ENCODE measurements around the gene ADCY2.
A peak's percentile ranks its signal among the peaks of the same experiment; 100 is the strongest.

ADCY2 gene

GRCh38 chr5:7868427-7868772, 472.5 kb downstream of the ADCY2 start:
- Histone ChIP-seq H3K79me2 (ENCODE audit: control insufficient read depth, insufficient read depth, low read length) (peaks cover 36% of the 10 kb centered on the region), H4K5ac (ENCODE audit: low read length) (no peak overlapping the region), H2AK5ac (ENCODE audit: low read length) (no peak overlapping the region), H3K9ac (ENCODE audit: low read length) (peak overlapping the region; percentile 68), H3K23ac (ENCODE audit: low read length) (no peak overlapping the region), H3K79me1 (ENCODE audit: low read length) (peaks cover 15% of the 10 kb centered on the region), H3K18ac (ENCODE audit: low read length) (peak overlapping the region; percentile 94), H3K4ac (ENCODE audit: low read depth, low read length) (peak overlapping the region; percentile 78), H3K36me3 (ENCODE audit: control insufficient read depth, insufficient read depth, low read length) (no peaks in the 10 kb centered on the region), H3K56ac (ENCODE audit: low read length) (peak overlapping the region; percentile 86), H2BK120ac (ENCODE audit: low read depth, low read length) (no peak overlapping the region), H4K8ac (ENCODE audit: low read depth, low read length) (no peak overlapping the region), H3K4me3 (ENCODE audit: low read length) (peak overlapping the region; percentile 66), H3K4me2 (ENCODE audit: low read length) (peak overlapping the region; percentile 84), H2BK15ac (replicated peaks; ENCODE audit: low read depth) (no peak overlapping the region), H3K4me1 (ENCODE audit: control insufficient read depth, low read depth, low read length) (no peaks in the 10 kb centered on the region), H3K27me3 (ENCODE audit: insufficient read depth, low read length, poor library complexity) (no peaks in the 10 kb centered on the region), H2BK5ac (ENCODE audit: low read length) (no peak overlapping the region), H3K27ac (ENCODE audit: low read depth, low read length) (no peak overlapping the region)
- DNase-seq, result no peak
- no CpG with 5 or more reads among the region's 8 CpGs for WGBS (ENCODE audit: extremely low coverage, insufficient coverage, low lambda C conversion rate)

GRCh38 chr5:7868773-7869473, 473.0 kb downstream of the ADCY2 start, which contains the start of the genes FASTKD3 and MTRR:
FASTKD3 (minus strand) TSS chr5:7869031; CDS start chr5:7868083, 948 bp downstream.
MTRR (plus strand) TSS chr5:7869148; CDS start chr5:7870795, 1,647 bp downstream.
- Histone ChIP-seq H2BK15ac (replicated peaks; ENCODE audit: low read depth) (no peak within 1 kb of the TSS), H3K79me2 (ENCODE audit: control insufficient read depth, insufficient read depth, low read length) (peaks cover 41% of the 10 kb centered on the region), H3K27me3 (ENCODE audit: insufficient read depth, low read length, poor library complexity) (no peaks in the 10 kb centered on the region), H3K4me1 (ENCODE audit: control insufficient read depth, low read depth, low read length) (no peaks in the 10 kb centered on the region), H3K18ac (ENCODE audit: low read length) (peak within 1 kb of the TSS; percentile 94), H3K56ac (ENCODE audit: low read length) (peak within 1 kb of the TSS; percentile 92), H2AK5ac (ENCODE audit: low read length) (no peak within 1 kb of the TSS), H3K27ac (ENCODE audit: low read depth, low read length) (peak within 1 kb of the TSS; percentile 31), H3K4me3 (ENCODE audit: low read length) (peak within 1 kb of the TSS; percentile 95), H2BK5ac (ENCODE audit: low read length) (no peak within 1 kb of the TSS), H3K9ac (ENCODE audit: low read length) (peak within 1 kb of the TSS; percentile 93), H3K79me1 (ENCODE audit: low read length) (peaks cover 15% of the 10 kb centered on the region), H3K4me2 (ENCODE audit: low read length) (peak within 1 kb of the TSS; percentile 86), H4K5ac (ENCODE audit: low read length) (no peak within 1 kb of the TSS), H3K4ac (ENCODE audit: low read depth, low read length) (peak within 1 kb of the TSS; percentile 78), H2BK120ac (ENCODE audit: low read depth, low read length) (no peak within 1 kb of the TSS), H3K23ac (ENCODE audit: low read length) (no peak within 1 kb of the TSS), H3K36me3 (ENCODE audit: control insufficient read depth, insufficient read depth, low read length) (no peaks in the 10 kb centered on the region), H4K8ac (ENCODE audit: low read depth, low read length) (peak within 1 kb of the TSS; percentile 97)
- no CpG with 5 or more reads among the region's 83 CpGs for WGBS (ENCODE audit: extremely low coverage, insufficient coverage, low lambda C conversion rate)
- peak; percentile 92 for DNase-seq

- Histone ChIP-seq H3K36me3 (ENCODE audit: control insufficient read depth, insufficient read depth, low read length) (no peaks in the 10 kb centered on the region), H3K4ac (ENCODE audit: low read depth, low read length) (peak overlapping the region; percentile 41), H3K56ac (ENCODE audit: low read length) (peak overlapping the region; percentile 92), H4K5ac (ENCODE audit: low read length) (no peak overlapping the region), H2BK5ac (ENCODE audit: low read length) (no peak overlapping the region), H3K9ac (ENCODE audit: low read length) (peak overlapping the region; percentile 93), H3K18ac (ENCODE audit: low read length) (peak overlapping the region; percentile 75), H3K4me1 (ENCODE audit: control insufficient read depth, low read depth, low read length) (no peaks in the 10 kb centered on the region), H3K27ac (ENCODE audit: low read depth, low read length) (peak overlapping the region; percentile 31), H4K8ac (ENCODE audit: low read depth, low read length) (peak overlapping the region; percentile 97), H3K79me1 (ENCODE audit: low read length) (peaks cover 15% of the 10 kb centered on the region), H2AK5ac (ENCODE audit: low read length) (no peak overlapping the region), H3K79me2 (ENCODE audit: control insufficient read depth, insufficient read depth, low read length) (peaks cover 42% of the 10 kb centered on the region), H3K23ac (ENCODE audit: low read length) (no peak overlapping the region), H2BK120ac (ENCODE audit: low read depth, low read length) (no peak overlapping the region), H3K4me2 (ENCODE audit: low read length) (peak overlapping the region; percentile 86), H3K4me3 (ENCODE audit: low read length) (peak overlapping the region; percentile 95), H3K27me3 (ENCODE audit: insufficient read depth, low read length, poor library complexity) (no peaks in the 10 kb centered on the region), H2BK15ac (replicated peaks; ENCODE audit: low read depth) (no peak overlapping the region)
- 100% methylated on average over 3 of the region's 41 CpGs for WGBS (ENCODE audit: extremely low coverage, insufficient coverage, low lambda C conversion rate)
- no peak for DNase-seq
These were observed 473.7 kb downstream of the ADCY2 start for GRCh38 chr5:7869474-7870136.

GRCh38 chr5:7871653-7872052, 475.7 kb downstream of the ADCY2 start:
- peaks cover 19% of the 10 kb centered on the region for H3K79me1 ChIP-seq (ENCODE audit: low read length)
- no peak overlapping the region for H3K4me2 ChIP-seq (ENCODE audit: low read length)
- no peak overlapping the region for H3K4me3 ChIP-seq (ENCODE audit: low read length)
- no peak overlapping the region for H3K4ac ChIP-seq (ENCODE audit: low read depth, low read length)
- H3K56ac ChIP-seq (ENCODE audit: low read length), result no peak overlapping the region
- H3K79me2 ChIP-seq (ENCODE audit: control insufficient read depth, insufficient read depth, low read length), result peaks cover 42% of the 10 kb centered on the region
- H2BK15ac ChIP-seq (replicated peaks; ENCODE audit: low read depth), result no peak overlapping the region
- no CpG with 5 or more reads among the region's 2 CpGs for WGBS (ENCODE audit: extremely low coverage, insufficient coverage, low lambda C conversion rate)
- no peak overlapping the region for H4K5ac ChIP-seq (ENCODE audit: low read length)
- no peak overlapping the region for H2BK5ac ChIP-seq (ENCODE audit: low read length)
- H4K8ac ChIP-seq (ENCODE audit: low read depth, low read length), result no peak overlapping the region
- H3K9ac ChIP-seq (ENCODE audit: low read length), result no peak overlapping the region
- no peak overlapping the region for H2AK5ac ChIP-seq (ENCODE audit: low read length)
- no peak overlapping the region for H3K18ac ChIP-seq (ENCODE audit: low read length)
- no peaks in the 10 kb centered on the region for H3K4me1 ChIP-seq (ENCODE audit: control insufficient read depth, low read depth, low read length)
- no peaks in the 10 kb centered on the region for H3K27me3 ChIP-seq (ENCODE audit: insufficient read depth, low read length, poor library complexity)
- DNase-seq, result no peak
- no peak overlapping the region for H3K23ac ChIP-seq (ENCODE audit: low read length)
- H3K36me3 ChIP-seq (ENCODE audit: control insufficient read depth, insufficient read depth, low read length), result peaks cover 4% of the 10 kb centered on the region
- no peak overlapping the region for H3K27ac ChIP-seq (ENCODE audit: low read depth, low read length)
- H2BK120ac ChIP-seq (ENCODE audit: low read depth, low read length), result no peak overlapping the region

GRCh38 chr5:7872517-7873130, 476.7 kb downstream of the ADCY2 start:
- Histone ChIP-seq H3K27ac (ENCODE audit: low read depth, low read length) (no peak overlapping the region), H3K56ac (ENCODE audit: low read length) (no peak overlapping the region)
- WGBS (ENCODE audit: extremely low coverage, insufficient coverage, low lambda C conversion rate), result no CpG with 5 or more reads among the region's 4 CpGs

More at GRCh38 chr5:7872517-7873130, 476.7 kb downstream of the ADCY2 start:
- Histone ChIP-seq H2BK5ac (ENCODE audit: low read length) (no peak overlapping the region), H3K27me3 (ENCODE audit: insufficient read depth, low read length, poor library complexity) (no peaks in the 10 kb centered on the region), H3K79me1 (ENCODE audit: low read length) (peaks cover 20% of the 10 kb centered on the region), H3K9ac (ENCODE audit: low read length) (no peak overlapping the region), H3K4me2 (ENCODE audit: low read length) (no peak overlapping the region), H2BK15ac (replicated peaks; ENCODE audit: low read depth) (no peak overlapping the region), H4K8ac (ENCODE audit: low read depth, low read length) (no peak overlapping the region), H3K36me3 (ENCODE audit: control insufficient read depth, insufficient read depth, low read length) (peaks cover 4% of the 10 kb centered on the region), H3K4me3 (ENCODE audit: low read length) (no peak overlapping the region), H3K23ac (ENCODE audit: low read length) (no peak overlapping the region), H3K18ac (ENCODE audit: low read length) (no peak overlapping the region), H3K79me2 (ENCODE audit: control insufficient read depth, insufficient read depth, low read length) (peaks cover 42% of the 10 kb centered on the region), H4K5ac (ENCODE audit: low read length) (no peak overlapping the region), H2BK120ac (ENCODE audit: low read depth, low read length) (no peak overlapping the region), H3K4ac (ENCODE audit: low read depth, low read length) (no peak overlapping the region), H2AK5ac (ENCODE audit: low read length) (no peak overlapping the region), H3K4me1 (ENCODE audit: control insufficient read depth, low read depth, low read length) (no peaks in the 10 kb centered on the region)
- no peak for DNase-seq

All from mesendoderm (in vitro differentiated cells).